Naive thymus-derived CD8-positive, alpha-beta T cell (primary cell): ENCODE data around the gene SIVA1. TPM values are rescaled to one million over a fixed set of nuclear protein-coding genes. Genes with fewer than 3 reads are reported as not detected.

Experiments used
- ATAC-seq, 2 donors: fragments of 150-1000 bp; cut with Tn5 transposase in 1 of 2; sonication (Bioruptor Pico), chemical (Tn5 transposase) in 1 of 2; 1 replicate in 1 of 2; 2 replicates in 1 of 2; pipeline ENCODE4 v1.10.0; 2021; ENCODE audit warnings: mild to moderate bottlenecking in 2 of 2, moderate library complexity in 2 of 2
- POLR2A ChIA-PET: fragments of 350-600 bp; sonication (Branson Sonifier 250); formaldehyde crosslinking; loops from one replicate; lab custom pipeline; 2021; ENCODE audit warnings: antibody characterized with exemption; lab: Charles Lee
- DNase-seq, 10 donors: peaks; one replicate each; pipeline versions ENCODE4 v3.0.0 to v3.0.0-alpha.2; 2020 to 2022
- H3K27ac Mint-ChIP-seq, 10 donors: one replicate each; pipeline ENCODE4 v1.8.0; 2020 to 2022; ENCODE audit warnings: mild to moderate bottlenecking in 10 of 10, mixed read lengths in 10 of 10, moderate library complexity in 4 of 10, inconsistent platforms in 1 of 10
- H3K27me3 Mint-ChIP-seq, 5 donors: one replicate each; pipeline ENCODE4 v1.8.0; 2021 to 2022; ENCODE audit warnings: mixed read lengths in 5 of 5
- H3K36me3 Mint-ChIP-seq, 3 donors: one replicate each; pipeline ENCODE4 v1.8.0; 2020 to 2022; ENCODE audit warnings: mixed read lengths in 3 of 3, mild to moderate bottlenecking in 2 of 3, inconsistent platforms in 1 of 3
- H3K4me1 Mint-ChIP-seq, 4 donors: one replicate each; pipeline ENCODE4 v1.8.0; 2021 to 2022; ENCODE audit warnings: mixed read lengths in 4 of 4
- H3K4me3 Mint-ChIP-seq, 10 donors: one replicate each; pipeline ENCODE4 v1.8.0; 2020 to 2022; ENCODE audit warnings: mild to moderate bottlenecking in 10 of 10, mixed read lengths in 10 of 10, moderate library complexity in 6 of 10, inconsistent platforms in 1 of 10
- H3K9me3 Mint-ChIP-seq, 9 donors: one replicate each; pipeline ENCODE4 v1.8.0; 2020 to 2022; ENCODE audit warnings: mixed read lengths in 9 of 9, mild to moderate bottlenecking in 3 of 9, inconsistent platforms in 1 of 9, moderate library complexity in 1 of 9
- polyA plus RNA-seq, 3 donors: library from polyadenylated mRNA; unstranded; fragments of 300-500 nt; fragmentation: Illumina TruSeq; gene quantifications; one replicate each; pipeline ENCODE4 v1.2.3, GENCODE V29; 2021
- total RNA-seq, 8 experiments: library from RNA in 2 of 8; stranded (reverse) in 2 of 8; gene quantifications; one replicate each; pipeline ENCODE4 v1.2.3 and lab custom pipeline; 2021 to 2026

The SIVA1 gene
- total and polyA plus RNA-seq, 5 experiments from 2014 or later = 75.4 to 297 (median 248) TPM

GRCh38 chr14:104788161-104788818, 35.3 kb downstream of the SIVA1 start:
- Mint-ChIP-seq H3K27me3 (no peaks in the 10 kb centered on the region), H3K36me3 (peaks cover 0 to 3% (median 0%) of the 10 kb centered on the region in 3 donors), H3K9me3 (no peaks in the 10 kb centered on the region), H3K4me1 (peaks cover 8 to 45% (median 41%) of the 10 kb centered on the region in 4 donors), H3K4me3 (peak overlapping the region in 2 of 10 donors; percentile 47 to 49), H3K27ac (peak overlapping the region in 5 of 10 donors; percentile 18 to 50 (median 37))
- peak in 1 of 10 donors; percentile 4 for DNase-seq
- no peak for ATAC-seq
- POLR2A ChIA-PET = interaction anchor here (1.4 kb wide), 1 partner anchor 12 kb away, joined by 6 read pairs; the partner anchor contains the start of gene ZBTB42

- H3K4me1 Mint-ChIP-seq = peaks cover 13 to 53% (median 49%) of the 10 kb centered on the region in 4 donors
These were observed 36.1 kb downstream of the SIVA1 start for GRCh38 chr14:104788873-104789663.

GRCh38 chr14:104789752-104790743, 37.1 kb downstream of the SIVA1 start:
- POLR2A ChIA-PET = no interaction called here
- peaks cover 16 to 59% (median 55%) of the 10 kb centered on the region in 4 donors for H3K4me1 Mint-ChIP-seq
- peaks cover 0 to 3% (median 0%) of the 10 kb centered on the region in 3 donors for H3K36me3 Mint-ChIP-seq
- H3K27me3 Mint-ChIP-seq = no peaks in the 10 kb centered on the region
- H3K4me3 Mint-ChIP-seq = no peak overlapping the region
- H3K9me3 Mint-ChIP-seq = no peaks in the 10 kb centered on the region
- ATAC-seq (no peak), DNase-seq (no peak)
- H3K27ac Mint-ChIP-seq = peak overlapping the region in 2 of 10 donors; percentile 41 to 59

More at GRCh38 chr14:104788873-104789663, 36.1 kb downstream of the SIVA1 start:
- Mint-ChIP-seq H3K27ac (peak overlapping the region in 2 of 10 donors; percentile 41 to 59), H3K4me3 (peak overlapping the region in 1 of 10 donors; percentile 34), H3K36me3 (peaks cover 0 to 3% (median 0%) of the 10 kb centered on the region in 3 donors), H3K27me3 (no peaks in the 10 kb centered on the region), H3K9me3 (no peaks in the 10 kb centered on the region)
- POLR2A ChIA-PET = no interaction called here
- no peak for ATAC-seq
- peak in 1 of 10 donors; percentile 4 for DNase-seq

- POLR2A ChIA-PET = interaction anchor here (0.6 to 1.2 kb wide), 2 partner anchors 9 to 16 kb away, joined by 3 read pairs; partner anchors contain the start of gene ZBTB42
- Mint-ChIP-seq H3K4me1 (peaks cover 17 to 55% (median 50%) of the 10 kb centered on the region in 4 donors), H3K27ac (peak overlapping the region in 3 of 10 donors; percentile 8 to 63 (median 43)), H3K27me3 (no peaks in the 10 kb centered on the region), H3K4me3 (peak overlapping the region in 3 of 10 donors; percentile 27 to 59 (median 50)), H3K36me3 (peaks cover 0 to 3% (median 0%) of the 10 kb centered on the region in 3 donors), H3K9me3 (no peaks in the 10 kb centered on the region)
- DNase-seq = no peak
- ATAC-seq = no peak
These were observed 38.5 kb downstream of the SIVA1 start for GRCh38 chr14:104791425-104791824.

- peak overlapping the region in 1 of 10 donors; percentile 92 for H3K27ac Mint-ChIP-seq
- peaks cover 15 to 56% (median 52%) of the 10 kb centered on the region in 4 donors for H3K4me1 Mint-ChIP-seq
- no peak for DNase-seq
- H3K4me3 Mint-ChIP-seq = peak overlapping the region in 2 of 10 donors; percentile 41 to 83
- POLR2A ChIA-PET = interaction anchor here (0.6 to 1.2 kb wide), 2 partner anchors 8 to 17 kb away, joined by 3 read pairs; partner anchors contain the start of gene ZBTB42
- H3K36me3 Mint-ChIP-seq = peaks cover 0 to 3% (median 0%) of the 10 kb centered on the region in 3 donors
- ATAC-seq = no peak
- H3K9me3 Mint-ChIP-seq = no peaks in the 10 kb centered on the region
- no peaks in the 10 kb centered on the region for H3K27me3 Mint-ChIP-seq
These were observed 39.3 kb downstream of the SIVA1 start for GRCh38 chr14:104792101-104792884.

- ATAC-seq (no peak), DNase-seq (no peak)
- POLR2A ChIA-PET = interaction anchor here (1.7 kb wide), 1 partner anchor 33 kb away, joined by 7 read pairs; no protein-coding TSS in a partner anchor
- Mint-ChIP-seq H3K27me3 (no peaks in the 10 kb centered on the region), H3K36me3 (peaks cover 0 to 3% (median 0%) of the 10 kb centered on the region in 3 donors), H3K27ac (peak overlapping the region in 5 of 10 donors; percentile 10 to 92 (median 86)), H3K4me3 (peak overlapping the region; percentile 76 to 93 (median 89)), H3K4me1 (peaks cover 14 to 55% (median 48%) of the 10 kb centered on the region in 4 donors), H3K9me3 (no peaks in the 10 kb centered on the region)
These were observed 40.2 kb downstream of the SIVA1 start for GRCh38 chr14:104792945-104793702.

GRCh38 chr14:104793703-104793959, 40.7 kb downstream of the SIVA1 start:
- no peak for DNase-seq
- H3K27me3 Mint-ChIP-seq = no peaks in the 10 kb centered on the region
- H3K4me1 Mint-ChIP-seq = peaks cover 14 to 53% (median 46%) of the 10 kb centered on the region in 4 donors
- peaks cover 0 to 3% (median 0%) of the 10 kb centered on the region in 3 donors for H3K36me3 Mint-ChIP-seq
- H3K9me3 Mint-ChIP-seq = no peaks in the 10 kb centered on the region
- ATAC-seq = no peak
- POLR2A ChIA-PET = interaction anchor here (1.7 kb wide), 1 partner anchor 32 kb away, joined by 7 read pairs; no protein-coding TSS in a partner anchor
- peak overlapping the region in 9 of 10 donors; percentile 10 to 92 (median 84) for H3K27ac Mint-ChIP-seq
- H3K4me3 Mint-ChIP-seq = peak overlapping the region; percentile 76 to 93 (median 89)

GRCh38 chr14:104794099-104794498, 41.2 kb downstream of the SIVA1 start:
- Mint-ChIP-seq H3K27ac (peak overlapping the region; percentile 77 to 92 (median 87)), H3K9me3 (no peaks in the 10 kb centered on the region), H3K27me3 (no peaks in the 10 kb centered on the region), H3K4me3 (peak overlapping the region; percentile 76 to 93 (median 89)), H3K36me3 (peaks cover 0 to 3% (median 0%) of the 10 kb centered on the region in 3 donors), H3K4me1 (peaks cover 14 to 58% (median 50%) of the 10 kb centered on the region in 4 donors)
- peak in 7 of 10 donors; percentile 13 to 47 (median 38) for DNase-seq
- POLR2A ChIA-PET = interaction anchor here (0.9 to 1.7 kb wide), 4 partner anchors 9 to 41 kb away, joined by 3 to 7 read pairs (median 5); partner anchors contain the start of gene SIVA1
- ATAC-seq = peak; percentile 26 to 43

GRCh38 chr14:104794631-104794992, 41.7 kb downstream of the SIVA1 start:
- Mint-ChIP-seq H3K4me3 (peak overlapping the region; percentile 76 to 93 (median 89)), H3K9me3 (no peaks in the 10 kb centered on the region), H3K36me3 (peaks cover 0 to 3% (median 0%) of the 10 kb centered on the region in 3 donors), H3K27me3 (no peaks in the 10 kb centered on the region), H3K27ac (peak overlapping the region; percentile 77 to 92 (median 87)), H3K4me1 (peaks cover 18 to 59% (median 54%) of the 10 kb centered on the region in 4 donors)
- DNase-seq (no peak), ATAC-seq (peak in 1 of 2 donors; percentile 1)
- POLR2A ChIA-PET = interaction anchor here (0.9 to 1.7 kb wide), 4 partner anchors 8 to 41 kb away, joined by 3 to 7 read pairs (median 5); partner anchors contain the start of gene SIVA1
